ENCODE measurements around the gene TEPSIN.

The TEPSIN gene

DNA sequence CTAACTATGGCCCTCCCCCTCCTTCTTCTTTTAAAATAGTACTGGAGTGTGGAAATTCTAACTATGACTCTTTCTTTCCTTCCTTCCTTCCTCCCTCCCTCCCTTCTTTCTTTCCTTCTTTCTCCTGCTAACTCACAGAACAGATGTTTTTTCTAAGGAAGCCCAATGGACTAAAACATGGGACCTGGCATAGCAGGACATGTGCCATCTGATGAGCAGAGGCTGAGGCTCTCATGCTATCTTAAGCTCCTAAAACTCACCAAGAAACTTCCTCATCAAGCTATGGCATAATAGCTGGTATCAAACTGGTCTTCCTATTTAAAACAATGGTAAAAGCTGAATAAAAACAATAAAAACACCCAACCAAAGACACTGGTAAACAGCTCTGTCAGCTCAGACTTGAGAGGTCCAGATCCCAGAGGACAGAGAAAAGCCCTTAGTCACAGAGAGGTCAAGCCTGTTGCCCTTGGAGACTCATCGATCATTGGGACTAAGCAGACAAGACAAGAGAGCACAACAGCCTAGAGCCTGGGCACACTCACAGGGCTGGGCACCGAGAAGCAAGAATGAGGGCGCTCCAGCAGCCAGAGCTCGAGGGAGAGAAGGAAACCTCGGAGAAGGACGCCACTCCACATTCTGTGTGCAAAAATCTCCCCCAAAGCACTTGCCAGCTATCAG is 28.7 kb upstream of the TEPSIN start:
- no peaks in the 10 kb centered on the region for H4K20me1 ChIP-seq (ENCODE audit: low read depth, low read length)
- no peak overlapping the region for H3K4me3 ChIP-seq (ENCODE audit: insufficient read depth, low read length, poor library complexity, severe bottlenecking)
- no peaks in the 10 kb centered on the region for H3K9me2 ChIP-seq (replicated peaks; ENCODE audit: insufficient read depth, low read length)
- H3K27me3 ChIP-seq (ENCODE audit: low read length) = no peaks in the 10 kb centered on the region
- TF ChIP-seq, protein P1, sequence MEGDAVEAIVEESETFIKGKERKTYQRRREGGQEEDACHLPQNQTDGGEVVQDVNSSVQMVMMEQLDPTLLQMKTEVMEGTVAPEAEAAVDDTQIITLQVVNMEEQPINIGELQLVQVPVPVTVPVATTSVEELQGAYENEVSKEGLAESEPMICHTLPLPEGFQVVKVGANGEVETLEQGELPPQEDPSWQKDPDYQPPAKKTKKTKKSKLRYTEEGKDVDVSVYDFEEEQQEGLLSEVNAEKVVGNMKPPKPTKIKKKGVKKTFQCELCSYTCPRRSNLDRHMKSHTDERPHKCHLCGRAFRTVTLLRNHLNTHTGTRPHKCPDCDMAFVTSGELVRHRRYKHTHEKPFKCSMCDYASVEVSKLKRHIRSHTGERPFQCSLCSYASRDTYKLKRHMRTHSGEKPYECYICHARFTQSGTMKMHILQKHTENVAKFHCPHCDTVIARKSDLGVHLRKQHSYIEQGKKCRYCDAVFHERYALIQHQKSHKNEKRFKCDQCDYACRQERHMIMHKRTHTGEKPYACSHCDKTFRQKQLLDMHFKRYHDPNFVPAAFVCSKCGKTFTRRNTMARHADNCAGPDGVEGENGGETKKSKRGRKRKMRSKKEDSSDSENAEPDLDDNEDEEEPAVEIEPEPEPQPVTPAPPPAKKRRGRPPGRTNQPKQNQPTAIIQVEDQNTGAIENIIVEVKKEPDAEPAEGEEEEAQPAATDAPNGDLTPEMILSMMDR (IDR thresholded peaks at IDR 0.05; ENCODE audit: insufficient read depth, low read length, poor library complexity, severe bottlenecking) = no peak
- no peak for TF ChIP-seq EZH2phosphoT487 (conservative IDR thresholded peaks at IDR 0.05; ENCODE audit: low read length)
- H2AFZ ChIP-seq (ENCODE audit: low read depth, low read length, severe bottlenecking) = no peak overlapping the region
- H3K9me3 ChIP-seq (ENCODE audit: insufficient read depth, low read length) = no peaks in the 10 kb centered on the region
- H3K79me2 ChIP-seq (ENCODE audit: insufficient read depth, low read length) = no peaks in the 10 kb centered on the region
- H3K9ac ChIP-seq (ENCODE audit: low read length) = no peak overlapping the region
- H3K27ac ChIP-seq (ENCODE audit: low read depth, low read length) = no peak overlapping the region
- no peaks in the 10 kb centered on the region for H3F3A ChIP-seq (ENCODE audit: insufficient read depth)
- no peaks in the 10 kb centered on the region for H3K36me3 ChIP-seq (ENCODE audit: low read length)
- no peak overlapping the region for H3K4me2 ChIP-seq (ENCODE audit: low read depth, low read length, poor library complexity, severe bottlenecking)

DNA sequence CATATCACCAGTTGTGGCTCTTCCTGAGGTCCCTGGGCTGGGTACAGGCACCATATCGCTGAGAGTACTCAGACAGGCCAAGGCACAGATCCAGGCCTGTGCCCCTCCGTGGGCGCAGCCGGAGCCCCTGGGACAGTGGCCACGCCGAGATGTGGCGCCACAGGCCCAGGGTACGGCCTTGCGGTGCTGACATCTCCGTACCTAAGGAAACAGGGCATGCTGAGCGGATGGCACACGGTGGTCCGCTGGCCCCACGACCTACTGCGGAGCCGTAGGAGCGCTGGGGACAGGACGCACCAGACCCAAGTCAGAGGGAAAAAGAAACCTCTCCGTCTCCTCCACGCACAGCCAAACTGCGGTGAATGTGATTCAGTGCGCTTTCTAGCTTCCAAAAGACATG is 26.7 kb upstream of the TEPSIN start:
- Histone ChIP-seq H4K20me1 (ENCODE audit: low read depth, low read length) (no peaks in the 10 kb centered on the region), H3K4me3 (ENCODE audit: insufficient read depth, low read length, poor library complexity, severe bottlenecking) (no peak overlapping the region), H3K9me2 (replicated peaks; ENCODE audit: insufficient read depth, low read length) (no peaks in the 10 kb centered on the region), H3K27me3 (ENCODE audit: low read length) (no peaks in the 10 kb centered on the region), H3K79me2 (ENCODE audit: insufficient read depth, low read length) (no peaks in the 10 kb centered on the region), H2AFZ (ENCODE audit: low read depth, low read length, severe bottlenecking) (no peak overlapping the region), H3K27ac (ENCODE audit: low read depth, low read length) (no peak overlapping the region), H3F3A (ENCODE audit: insufficient read depth) (no peaks in the 10 kb centered on the region), H3K9ac (ENCODE audit: low read length) (no peak overlapping the region), H3K4me2 (ENCODE audit: low read depth, low read length, poor library complexity, severe bottlenecking) (no peak overlapping the region), H3K36me3 (ENCODE audit: low read length) (no peaks in the 10 kb centered on the region), H3K9me3 (ENCODE audit: insufficient read depth, low read length) (no peaks in the 10 kb centered on the region)
- TF ChIP-seq, protein P1 (IDR thresholded peaks at IDR 0.05; ENCODE audit: insufficient read depth, low read length, poor library complexity, severe bottlenecking) = no peak
- no peak for TF ChIP-seq EZH2phosphoT487 (conservative IDR thresholded peaks at IDR 0.05; ENCODE audit: low read length)

DNA sequence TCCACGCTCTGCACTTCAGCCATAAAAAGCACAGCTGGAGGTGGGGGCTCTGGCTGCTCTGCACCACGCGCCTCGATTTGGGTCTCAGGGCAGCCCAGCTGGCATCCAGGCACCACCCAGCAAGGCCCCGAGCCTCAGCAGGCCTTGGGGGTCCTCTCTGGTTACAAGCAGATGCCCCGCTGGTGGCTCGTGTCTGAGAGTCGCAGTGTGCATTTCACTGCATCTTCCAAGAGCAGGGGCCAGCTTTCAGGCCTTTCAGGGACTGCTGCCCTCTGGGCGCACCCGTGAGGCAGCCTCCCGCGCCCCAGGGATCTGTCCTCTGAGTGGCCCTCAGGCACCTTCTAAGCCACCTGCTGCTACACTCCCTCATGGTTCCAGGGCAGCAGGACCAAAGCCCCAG is 25.8 kb upstream of the TEPSIN start:
- H3K4me3 ChIP-seq (ENCODE audit: insufficient read depth, low read length, poor library complexity, severe bottlenecking) = no peak overlapping the region
- H3K27me3 ChIP-seq (ENCODE audit: low read length) = no peaks in the 10 kb centered on the region
- H3K79me2 ChIP-seq (ENCODE audit: insufficient read depth, low read length) = no peaks in the 10 kb centered on the region
- H3F3A ChIP-seq (ENCODE audit: insufficient read depth) = no peaks in the 10 kb centered on the region
- H4K20me1 ChIP-seq (ENCODE audit: low read depth, low read length) = no peaks in the 10 kb centered on the region
- H3K9me2 ChIP-seq (replicated peaks; ENCODE audit: insufficient read depth, low read length) = no peaks in the 10 kb centered on the region
- H3K9ac ChIP-seq (ENCODE audit: low read length) = no peak overlapping the region
- no peak overlapping the region for H3K27ac ChIP-seq (ENCODE audit: low read depth, low read length)
- H3K4me2 ChIP-seq (ENCODE audit: low read depth, low read length, poor library complexity, severe bottlenecking) = no peak overlapping the region
- H2AFZ ChIP-seq (ENCODE audit: low read depth, low read length, severe bottlenecking) = no peak overlapping the region
- H3K36me3 ChIP-seq (ENCODE audit: low read length) = no peaks in the 10 kb centered on the region
- no peaks in the 10 kb centered on the region for H3K9me3 ChIP-seq (ENCODE audit: insufficient read depth, low read length)
- TF ChIP-seq EZH2phosphoT487 (conservative IDR thresholded peaks at IDR 0.05; ENCODE audit: low read length) = no peak
- TF ChIP-seq, protein P1 (IDR thresholded peaks at IDR 0.05; ENCODE audit: insufficient read depth, low read length, poor library complexity, severe bottlenecking) = no peak
